GM18526 (cell line): ENCODE data around the gene MYO16.

Experiments used
- POLR2A ChIP-seq: IDR thresholded peaks from 3 replicates; pipeline ENCODE4 v1.6.1; 2011; ENCODE audit not compliant: insufficient read length; ENCODE audit errors: extremely low read depth

The MYO16 gene

DNA sequence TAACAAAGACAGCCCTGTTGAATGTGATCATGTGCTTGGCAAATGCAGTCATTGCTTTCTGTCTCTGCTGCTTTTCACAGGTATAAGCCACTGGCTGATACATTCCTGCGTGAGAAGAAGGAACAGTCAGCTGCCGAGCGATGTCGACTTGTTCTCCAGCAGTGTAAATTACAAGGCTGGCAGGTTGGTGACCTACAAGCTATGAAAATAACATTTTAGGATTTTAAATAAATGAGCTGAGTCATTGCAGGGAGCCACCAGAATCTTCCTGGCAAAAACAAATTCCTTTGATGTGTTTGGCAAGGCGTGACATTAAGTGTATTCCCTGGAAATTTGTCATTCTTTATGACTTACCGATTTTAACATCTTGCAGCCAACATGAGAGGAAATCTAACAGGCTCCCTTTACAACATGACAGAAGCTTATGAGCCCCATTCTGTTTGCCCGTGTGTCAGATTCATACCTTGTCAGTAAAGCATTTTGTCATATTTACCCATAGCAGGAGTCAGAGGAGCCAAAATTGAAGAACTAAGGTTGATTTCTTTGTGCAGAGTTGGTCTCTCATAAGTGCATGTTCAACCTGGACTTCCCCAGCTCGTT, 471.4 kb downstream of the MYO16 start:
- no peak for TF ChIP-seq POLR2A

DNA sequence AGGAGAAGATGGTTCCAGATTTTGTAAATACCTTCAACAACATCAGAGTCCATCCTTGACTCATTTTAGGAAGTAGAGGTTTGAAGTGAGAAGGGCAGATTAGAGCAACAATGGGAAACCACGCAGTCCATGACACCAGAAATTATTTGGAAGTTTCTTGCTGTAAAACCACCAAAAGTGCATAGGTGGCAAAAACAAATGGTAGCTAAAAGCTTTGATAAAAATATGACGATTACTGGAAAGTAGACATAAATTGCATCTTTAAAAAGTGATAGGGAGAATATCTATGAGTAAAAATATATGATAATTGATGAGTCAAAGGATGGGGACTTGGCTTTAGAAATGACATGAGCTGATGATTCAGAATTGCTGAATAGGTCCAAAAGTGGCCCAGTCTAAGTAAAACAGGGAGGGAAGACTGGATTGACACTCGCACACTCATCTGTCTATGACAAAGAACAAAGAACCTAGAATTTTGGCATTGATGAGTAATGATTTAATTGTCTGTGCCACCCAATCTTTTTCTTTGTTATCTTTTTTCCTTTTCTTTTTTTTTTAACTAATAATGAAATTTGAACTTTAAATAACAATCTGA, 472.2 kb downstream of the MYO16 start:
- TF ChIP-seq POLR2A, result no peak

GRCh38 chr13:109105899-109106298, 476.5 kb downstream of the MYO16 start:
- no peak for TF ChIP-seq POLR2A

DNA sequence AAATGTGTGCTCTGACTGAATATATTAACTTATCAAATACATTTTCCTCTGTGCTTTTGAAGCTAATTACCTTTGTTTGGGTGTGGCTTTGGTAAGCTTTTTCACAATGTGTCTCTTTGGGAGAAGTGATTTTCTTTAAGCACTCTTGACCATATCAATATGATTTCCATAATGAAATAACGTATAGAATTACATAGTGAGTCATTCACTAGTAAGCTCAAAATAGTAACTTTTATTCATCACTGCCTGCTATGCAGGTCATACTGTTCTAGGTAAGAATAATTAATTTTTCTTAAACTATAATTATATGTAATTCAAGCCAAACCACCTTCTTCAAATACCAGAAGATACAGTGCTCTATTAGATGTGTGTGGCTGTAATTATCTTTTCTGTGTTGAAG, 480.7 kb downstream of the MYO16 start:
- no peak for TF ChIP-seq POLR2A

GRCh38 chr13:109111141-109111540, 481.7 kb downstream of the MYO16 start:
- TF ChIP-seq POLR2A, result no peak

- TF ChIP-seq POLR2A, result no peak
These were observed 484.0 kb downstream of the MYO16 start for GRCh38 chr13:109113427-109113826.

- TF ChIP-seq POLR2A, result no peak
These were observed 484.8 kb downstream of the MYO16 start for GRCh38 chr13:109114162-109114561.

- TF ChIP-seq POLR2A, result no peak
These were observed 485.6 kb downstream of the MYO16 start for GRCh38 chr13:109114991-109115390.

DNA sequence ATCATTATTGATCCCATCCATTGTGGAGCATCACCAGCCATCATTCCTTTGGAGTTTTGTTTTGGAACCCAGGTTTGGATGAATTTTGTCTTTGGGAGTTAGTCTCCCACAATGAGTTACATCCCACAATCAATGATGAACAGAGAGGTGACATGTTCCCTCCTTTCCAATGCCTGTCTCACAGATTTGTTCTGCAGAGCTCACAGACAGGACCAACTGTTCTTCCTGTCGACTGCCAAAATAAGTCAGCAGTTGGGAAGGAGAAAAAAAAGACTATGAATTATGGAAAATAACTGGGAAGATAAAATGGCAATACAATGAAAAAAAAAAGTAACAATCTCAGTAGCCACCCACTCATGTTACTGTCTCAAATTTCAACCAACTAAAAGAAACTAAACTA, 489.1 kb downstream of the MYO16 start:
- TF ChIP-seq POLR2A, result no peak

DNA sequence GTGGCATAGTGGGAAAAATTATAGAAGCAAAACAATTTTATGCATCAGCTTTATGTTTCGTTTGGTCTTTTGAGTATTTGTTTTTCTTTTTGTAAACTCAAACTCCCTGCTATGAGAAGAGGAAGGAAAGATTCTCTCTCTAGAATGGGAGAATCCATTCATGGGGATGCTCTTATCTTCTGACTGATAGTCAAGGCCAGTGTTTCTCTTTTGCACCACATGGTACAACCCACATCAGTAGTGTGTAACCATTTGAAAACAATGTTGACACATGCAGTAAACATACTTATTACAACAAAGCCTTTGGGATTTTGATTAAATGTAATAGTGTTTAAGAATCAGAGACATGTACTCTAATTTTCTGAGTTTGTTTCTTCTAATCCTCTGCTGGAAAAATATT, 490.5 kb downstream of the MYO16 start:
- no peak for TF ChIP-seq POLR2A

- no peak for TF ChIP-seq POLR2A
These were observed 492.4 kb downstream of the MYO16 start for GRCh38 chr13:109121826-109122225.

- no peak for TF ChIP-seq POLR2A
These were observed 494.6 kb downstream of the MYO16 start for GRCh38 chr13:109123971-109124370.

DNA sequence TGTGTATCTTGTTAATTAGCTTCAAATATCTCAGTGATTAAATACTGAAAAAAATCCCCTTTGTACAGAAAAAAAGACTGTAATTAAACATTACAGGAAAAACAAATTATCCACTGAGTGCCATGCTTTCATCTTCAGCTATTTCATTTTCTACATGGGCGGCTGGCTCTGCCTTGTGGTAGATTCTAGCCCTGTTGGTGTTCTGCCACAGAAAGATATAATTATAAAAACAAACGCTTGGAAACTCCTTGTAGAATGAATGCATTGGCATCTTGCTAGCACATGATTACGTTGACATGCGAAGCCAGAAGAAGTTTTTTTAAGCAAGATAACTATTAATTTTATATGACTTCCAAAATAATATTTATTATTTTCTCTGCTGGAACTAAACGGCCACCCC, 496.8 kb downstream of the MYO16 start:
- no peak for TF ChIP-seq POLR2A

- no peak for TF ChIP-seq POLR2A
These were observed 497.7 kb downstream of the MYO16 start for GRCh38 chr13:109126891-109127641.

- TF ChIP-seq POLR2A, result no peak
These were observed 498.7 kb downstream of the MYO16 start for GRCh38 chr13:109128121-109128520.

- TF ChIP-seq POLR2A, result no peak
These were observed 500.9 kb downstream of the MYO16 start for GRCh38 chr13:109130093-109130835.
